T-helper 1 cell treated with Interleukin-12 subunit alpha and Interleukin-12 subunit beta and Interleukin-4 antibody, amounts not matched to agents 30 μg/mL and 1 μg/mL, for 36 hours (primary cell): ENCODE data around the gene CCDC30.
"Not testable (repeated sequence)": the region's sequence is repeated elsewhere in the genome, so short reads cannot be mapped to it uniquely, and the experiment has no call there.

Experiments used
- H3K27ac Mint-ChIP-seq: one replicate; pipeline ENCODE4 v1.8.0; 2021; ENCODE audit warnings: mild to moderate bottlenecking, mixed read lengths
- H3K27me3 Mint-ChIP-seq: one replicate; pipeline ENCODE4 v1.8.0; 2021; ENCODE audit warnings: low read depth, mixed read lengths
- H3K36me3 Mint-ChIP-seq: one replicate; pipeline ENCODE4 v1.8.0; 2021; ENCODE audit warnings: low read depth, mixed read lengths
- H3K4me1 Mint-ChIP-seq: one replicate; pipeline ENCODE4 v1.8.0; 2021; ENCODE audit warnings: low read depth, mixed read lengths
- H3K4me3 Mint-ChIP-seq: one replicate; pipeline ENCODE4 v1.8.0; 2021; ENCODE audit warnings: mild to moderate bottlenecking, moderate library complexity, mixed read lengths
- H3K9me3 Mint-ChIP-seq: one replicate; pipeline ENCODE4 v1.8.0; 2021; ENCODE audit warnings: mixed read lengths

Gene CCDC30

DNA sequence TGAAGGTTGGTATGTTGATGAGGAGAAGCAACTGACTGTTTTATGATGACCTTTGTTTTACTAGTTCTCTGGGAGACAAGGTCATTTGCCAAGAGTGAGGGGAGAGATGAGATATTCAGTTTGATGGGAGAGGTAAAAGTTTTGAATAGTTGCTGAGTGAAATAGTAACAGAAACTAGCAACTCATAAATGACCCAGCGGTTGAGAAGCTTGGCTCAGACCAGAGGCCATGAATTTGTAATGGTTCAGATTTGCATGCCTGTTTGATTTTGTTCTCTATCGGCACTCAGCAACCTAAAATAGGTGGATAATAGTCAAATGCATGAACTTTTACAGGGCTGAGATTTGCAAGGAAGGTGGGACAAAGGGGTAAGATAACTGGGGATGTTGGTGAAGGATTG, 6.6 kb downstream of the CCDC30 start:
- H3K4me1 Mint-ChIP-seq = no peaks in the 10 kb centered on the region
- no peaks in the 10 kb centered on the region for H3K9me3 Mint-ChIP-seq
- H3K27me3 Mint-ChIP-seq = peaks cover 13% of the 10 kb centered on the region
- H3K36me3 Mint-ChIP-seq = no peaks in the 10 kb centered on the region
- no peak overlapping the region for H3K27ac Mint-ChIP-seq
- H3K4me3 Mint-ChIP-seq = no peak overlapping the region

DNA sequence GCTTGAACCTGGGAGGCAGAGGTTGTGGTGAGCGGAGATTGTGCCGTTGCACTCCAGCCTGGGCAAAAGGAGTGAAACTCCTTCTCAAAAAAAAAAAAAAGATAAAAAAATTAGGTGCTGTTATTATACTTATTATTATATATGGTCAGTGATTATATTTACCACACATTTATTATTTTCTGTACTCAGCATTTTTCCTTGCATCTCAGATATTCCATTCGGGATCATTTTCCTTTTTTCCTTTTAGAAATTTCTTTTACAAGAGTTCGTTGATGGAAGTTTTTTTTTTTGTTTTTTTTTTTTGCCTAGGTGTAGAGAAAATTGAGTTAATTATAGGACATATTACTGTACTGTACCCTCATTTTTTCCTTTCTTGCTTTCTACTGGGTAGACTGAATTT, 13.5 kb downstream of the CCDC30 start:
- Mint-ChIP-seq H3K27ac (no peak overlapping the region), H3K4me3 (no peak overlapping the region), H3K9me3 (no peaks in the 10 kb centered on the region), H3K4me1 (no peaks in the 10 kb centered on the region), H3K36me3 (no peaks in the 10 kb centered on the region), H3K27me3 (peaks cover 7% of the 10 kb centered on the region)

DNA sequence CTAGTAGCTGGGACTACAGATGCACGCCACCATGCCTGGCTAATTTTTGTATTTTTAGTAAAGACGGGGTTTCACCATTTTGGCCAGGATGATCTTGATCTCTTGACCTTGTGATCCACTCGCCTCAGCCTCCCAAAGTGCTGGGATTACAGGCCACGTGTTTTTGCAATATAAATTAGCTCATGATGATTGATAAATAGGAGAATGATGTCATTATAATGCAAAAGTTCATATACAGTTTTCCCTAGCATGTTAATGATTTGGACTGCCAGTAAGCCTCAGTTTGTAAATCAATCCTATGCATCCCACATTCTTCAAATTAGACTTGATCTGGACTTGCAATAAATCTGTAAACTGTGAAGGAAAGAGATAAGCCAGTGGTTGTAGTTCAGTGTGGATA, 14.3 kb downstream of the CCDC30 start:
- H3K27ac Mint-ChIP-seq, H3K4me3 Mint-ChIP-seq, H3K9me3 Mint-ChIP-seq, H3K4me1 Mint-ChIP-seq, H3K27me3 Mint-ChIP-seq, H3K36me3 Mint-ChIP-seq: not testable (repeated sequence)

DNA sequence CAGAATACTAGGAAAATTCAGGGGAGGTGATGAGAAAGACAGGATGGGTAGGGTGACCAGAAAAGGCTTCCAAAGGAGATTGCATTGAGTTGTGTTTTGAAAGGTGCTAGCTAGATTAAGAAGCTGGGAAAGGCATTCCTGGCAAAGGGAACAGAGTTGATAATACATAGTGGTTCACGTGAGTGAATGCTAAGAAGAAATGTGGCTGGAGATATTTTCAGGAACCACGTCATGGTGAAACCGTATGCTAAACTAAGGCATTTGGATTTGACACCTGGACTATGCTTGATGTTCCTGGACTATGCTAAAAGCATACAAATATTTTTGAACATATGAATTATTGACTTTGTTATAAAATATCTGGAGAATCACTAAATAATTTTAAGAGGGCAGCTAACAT, 14.7 kb downstream of the CCDC30 start:
- no peak overlapping the region for H3K27ac Mint-ChIP-seq
- no peaks in the 10 kb centered on the region for H3K9me3 Mint-ChIP-seq

DNA sequence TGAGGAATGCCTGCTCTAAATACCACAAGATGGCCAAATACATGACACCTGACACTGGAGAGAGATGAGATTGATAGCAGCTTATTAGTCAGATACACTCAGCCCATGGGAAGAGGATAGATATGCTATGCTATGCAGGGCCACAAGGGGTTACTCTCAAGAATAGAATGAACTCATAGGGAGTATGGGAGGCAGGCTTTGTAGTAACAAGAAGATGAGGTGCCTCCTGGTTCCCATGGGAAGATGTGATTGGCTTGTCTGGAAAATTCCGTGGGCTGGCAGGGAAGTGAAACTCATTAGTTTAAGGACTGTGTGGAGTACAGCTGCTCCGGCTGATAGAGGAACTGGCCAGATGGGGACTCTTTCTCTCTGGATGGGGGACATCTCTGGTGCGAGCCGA, 16.5 kb downstream of the CCDC30 start:
- no peak overlapping the region for H3K27ac Mint-ChIP-seq
- no peaks in the 10 kb centered on the region for H3K9me3 Mint-ChIP-seq
- H3K4me1 Mint-ChIP-seq = no peaks in the 10 kb centered on the region
- peaks cover 7% of the 10 kb centered on the region for H3K27me3 Mint-ChIP-seq
- no peak overlapping the region for H3K4me3 Mint-ChIP-seq
- H3K36me3 Mint-ChIP-seq = no peaks in the 10 kb centered on the region

More for the DNA sequence above, 14.7 kb downstream of the CCDC30 start:
- H3K4me1 Mint-ChIP-seq = no peaks in the 10 kb centered on the region
- H3K36me3 Mint-ChIP-seq = no peaks in the 10 kb centered on the region
- no peak overlapping the region for H3K4me3 Mint-ChIP-seq
- peaks cover 7% of the 10 kb centered on the region for H3K27me3 Mint-ChIP-seq

DNA sequence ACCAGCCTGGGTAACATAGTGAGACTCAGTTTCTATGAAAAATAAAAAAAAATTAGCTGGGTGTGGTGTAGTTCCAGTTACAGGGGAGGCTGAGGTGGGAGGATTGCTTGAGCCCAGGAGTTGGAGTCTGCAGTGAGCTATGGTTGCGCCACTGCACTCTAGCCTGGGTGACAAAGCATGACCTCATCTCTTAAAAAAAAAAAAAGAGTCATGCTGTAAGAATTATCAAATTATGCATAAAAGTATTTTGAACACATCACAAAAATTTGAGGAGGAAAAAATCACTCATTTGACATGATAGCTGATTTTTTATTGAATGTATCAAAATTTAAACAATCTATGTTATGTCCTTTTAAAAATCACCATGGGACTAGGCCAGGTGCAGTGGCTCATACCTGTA, 17.8 kb downstream of the CCDC30 start:
- Mint-ChIP-seq H3K4me1 (no peaks in the 10 kb centered on the region), H3K4me3 (no peak overlapping the region), H3K9me3 (no peaks in the 10 kb centered on the region), H3K27ac (no peak overlapping the region), H3K36me3 (no peaks in the 10 kb centered on the region), H3K27me3 (peaks cover 2% of the 10 kb centered on the region)

DNA sequence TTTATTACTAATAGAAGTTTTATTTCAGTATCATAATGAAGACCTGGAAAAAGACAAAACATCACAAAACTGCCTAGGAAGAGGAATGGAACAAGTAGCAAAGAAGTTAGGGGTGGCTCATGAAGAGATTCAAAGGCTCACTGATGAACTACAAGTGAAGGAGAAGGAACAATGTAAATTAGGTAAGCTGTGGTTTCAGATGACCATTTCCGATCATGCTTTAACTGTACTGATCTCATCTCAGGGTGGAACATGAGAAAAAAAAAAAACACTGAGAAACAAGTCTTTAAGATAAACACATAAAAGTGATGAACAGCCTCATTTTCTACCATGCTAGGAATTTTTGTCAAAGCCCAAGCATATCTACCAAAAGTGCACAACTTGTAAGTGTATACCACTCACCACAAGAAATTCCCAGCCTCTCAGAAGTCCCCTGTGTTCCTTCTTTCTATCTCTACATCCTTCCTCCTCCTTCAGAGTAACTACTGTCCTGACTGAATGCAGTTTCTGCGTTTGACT, 19.6 kb downstream of the CCDC30 start:
- no peak overlapping the region for H3K4me3 Mint-ChIP-seq
- no peak overlapping the region for H3K27ac Mint-ChIP-seq
- H3K36me3 Mint-ChIP-seq = no peaks in the 10 kb centered on the region
- H3K9me3 Mint-ChIP-seq = no peaks in the 10 kb centered on the region
- H3K4me1 Mint-ChIP-seq = no peaks in the 10 kb centered on the region
- H3K27me3 Mint-ChIP-seq = no peaks in the 10 kb centered on the region

DNA sequence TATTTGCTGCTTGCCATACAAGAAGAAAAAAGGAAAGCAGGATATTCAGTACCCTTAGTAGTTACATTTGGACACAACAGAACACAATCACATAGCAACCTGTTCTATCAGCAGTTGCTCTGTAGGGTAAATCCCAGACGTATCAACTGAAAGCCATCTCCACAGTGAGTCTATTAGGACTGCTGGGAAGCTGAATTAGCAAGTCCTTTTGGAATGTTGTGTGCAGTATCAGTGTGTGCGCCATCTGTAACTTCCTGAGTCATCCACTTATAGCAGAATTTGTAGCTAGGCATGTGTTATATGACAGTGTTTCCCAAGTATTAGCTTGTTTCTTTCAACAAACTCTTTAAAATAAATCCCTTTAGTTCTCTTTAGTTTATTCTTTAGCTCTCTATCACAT, 21.3 kb downstream of the CCDC30 start:
- H3K36me3 Mint-ChIP-seq = no peaks in the 10 kb centered on the region
- H3K27me3 Mint-ChIP-seq = no peaks in the 10 kb centered on the region
- H3K4me3 Mint-ChIP-seq = no peak overlapping the region
- H3K4me1 Mint-ChIP-seq = no peaks in the 10 kb centered on the region
- no peak overlapping the region for H3K27ac Mint-ChIP-seq
- no peaks in the 10 kb centered on the region for H3K9me3 Mint-ChIP-seq

DNA sequence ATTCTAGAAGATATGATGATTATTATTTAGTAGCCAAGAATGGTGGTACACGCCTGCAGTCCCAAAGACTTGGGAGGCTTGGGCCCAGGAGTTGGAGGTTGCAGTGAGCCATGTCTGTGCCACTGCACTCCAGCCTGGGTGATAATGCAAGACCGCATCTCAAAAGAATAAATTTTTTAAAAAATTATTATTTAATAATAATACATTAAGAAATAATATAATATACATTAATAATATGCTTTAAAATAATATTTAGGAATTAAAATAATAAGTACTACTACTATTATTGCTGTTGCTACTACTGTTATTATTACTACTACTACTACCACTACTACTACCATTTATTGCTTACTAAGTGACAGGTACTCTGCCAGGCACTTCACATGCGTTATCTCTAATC, 27.2 kb downstream of the CCDC30 start:
- Mint-ChIP-seq H3K27me3 (no peaks in the 10 kb centered on the region), H3K27ac (no peak overlapping the region), H3K4me1 (no peaks in the 10 kb centered on the region), H3K36me3 (no peaks in the 10 kb centered on the region), H3K4me3 (no peak overlapping the region), H3K9me3 (no peaks in the 10 kb centered on the region)

DNA sequence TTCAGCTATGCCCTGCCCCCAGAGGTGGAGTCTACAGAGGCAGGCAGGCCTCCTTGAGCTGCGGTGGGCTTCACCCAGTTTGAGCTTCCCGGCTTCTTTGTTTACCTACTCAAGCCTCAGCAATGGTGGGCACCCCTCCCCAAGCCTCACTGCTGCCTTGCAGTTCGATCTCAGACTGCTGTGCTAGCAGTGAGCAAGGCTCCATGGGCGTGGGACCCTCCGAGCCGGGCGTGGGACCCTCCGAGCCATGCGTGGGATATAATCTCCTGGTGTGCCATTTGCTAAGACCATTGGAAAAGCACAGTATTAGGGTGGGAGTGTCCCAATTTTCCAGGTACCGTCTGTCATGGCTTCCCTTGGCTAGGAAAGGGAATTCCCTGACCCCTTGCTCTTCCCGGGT, 38.9 kb downstream of the CCDC30 start:
- H3K27ac Mint-ChIP-seq, H3K36me3 Mint-ChIP-seq, H3K27me3 Mint-ChIP-seq, H3K4me3 Mint-ChIP-seq, H3K4me1 Mint-ChIP-seq: not testable (repeated sequence)
- H3K9me3 Mint-ChIP-seq = peaks cover 28% of the 10 kb centered on the region

DNA sequence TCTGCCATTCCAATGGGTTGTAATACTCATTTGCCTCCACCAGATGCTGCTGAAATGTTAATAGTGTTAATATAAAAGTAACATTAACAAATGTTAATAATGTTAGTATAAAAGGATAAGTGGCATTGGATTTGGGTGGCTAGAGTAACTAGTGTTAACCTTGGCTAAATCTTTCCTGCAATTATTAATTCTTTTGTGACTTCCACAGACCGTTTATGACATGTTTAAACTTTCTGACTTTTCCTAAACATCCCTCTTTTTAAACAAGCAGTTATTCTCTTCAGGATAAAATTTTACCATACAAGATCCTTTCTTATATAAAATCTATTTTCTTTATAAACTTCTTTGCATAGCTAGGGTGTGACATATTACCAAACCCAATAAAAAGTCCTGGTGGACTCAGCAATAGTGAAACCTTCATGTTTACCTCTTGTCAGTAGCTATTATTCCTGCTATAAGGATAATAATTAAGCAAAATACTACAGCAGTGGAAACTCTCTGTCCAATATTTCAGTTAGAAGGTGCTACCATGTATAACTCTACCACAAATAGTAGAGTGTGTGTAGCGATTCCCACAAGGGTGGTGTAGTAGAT, 41.5 kb downstream of the CCDC30 start:
- no peak overlapping the region for H3K4me3 Mint-ChIP-seq
- no peak overlapping the region for H3K27ac Mint-ChIP-seq
- no peaks in the 10 kb centered on the region for H3K27me3 Mint-ChIP-seq
- H3K9me3 Mint-ChIP-seq = peaks cover 34% of the 10 kb centered on the region
- no peaks in the 10 kb centered on the region for H3K4me1 Mint-ChIP-seq
- peaks cover 2% of the 10 kb centered on the region for H3K36me3 Mint-ChIP-seq

DNA sequence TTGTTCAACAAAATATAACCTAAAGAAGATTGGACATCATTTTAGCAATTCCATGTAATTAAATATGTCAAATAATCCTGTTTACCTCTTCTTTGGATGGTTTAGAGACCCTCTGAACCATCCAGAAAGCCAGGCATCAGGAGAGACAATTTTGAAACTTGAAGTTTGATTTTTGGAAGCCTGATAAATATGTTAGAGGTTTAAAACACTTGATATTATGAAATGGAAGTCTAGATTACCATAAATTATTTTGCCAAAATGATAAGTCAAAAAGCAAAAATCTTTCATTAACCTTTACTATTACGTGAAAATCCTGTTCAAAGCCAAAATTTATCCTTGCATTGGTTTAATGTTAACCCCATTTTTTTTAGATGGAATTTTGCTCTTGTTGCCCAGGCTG, 43.5 kb downstream of the CCDC30 start:
- H3K27ac Mint-ChIP-seq = no peak overlapping the region
- H3K4me1 Mint-ChIP-seq = no peaks in the 10 kb centered on the region
- no peaks in the 10 kb centered on the region for H3K27me3 Mint-ChIP-seq
- peaks cover 2% of the 10 kb centered on the region for H3K36me3 Mint-ChIP-seq
- no peak overlapping the region for H3K4me3 Mint-ChIP-seq
- H3K9me3 Mint-ChIP-seq = peaks cover 40% of the 10 kb centered on the region

DNA sequence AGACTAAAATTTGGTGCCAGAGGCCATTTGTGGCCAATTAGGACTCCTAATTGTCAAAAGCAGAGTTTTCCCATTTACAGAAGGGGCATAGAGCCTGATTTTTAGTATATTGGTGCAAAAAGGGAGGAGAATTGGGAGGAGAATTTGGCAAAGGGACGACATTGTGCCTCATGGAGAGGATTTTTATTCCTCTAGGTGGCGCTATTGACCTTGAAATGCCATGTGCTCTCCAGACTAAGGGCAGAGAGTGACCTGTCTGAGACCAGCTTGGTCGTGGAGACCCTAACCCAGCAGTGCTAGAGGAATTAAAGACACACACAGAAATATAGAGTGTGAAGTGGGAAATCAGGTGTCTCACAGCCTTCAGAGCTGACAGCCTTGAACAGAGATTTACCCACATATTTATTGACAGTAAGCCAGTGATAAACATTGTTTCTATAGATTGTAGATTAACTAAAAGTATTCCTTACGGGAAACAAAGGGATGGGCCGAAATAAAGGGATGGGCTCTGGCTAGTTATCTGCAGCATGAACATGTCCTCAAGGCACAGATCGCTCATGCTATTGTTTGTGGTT, 48.6 kb downstream of the CCDC30 start:
- not testable (repeated sequence) for H3K4me1 Mint-ChIP-seq, H3K4me3 Mint-ChIP-seq, H3K36me3 Mint-ChIP-seq, H3K27me3 Mint-ChIP-seq, H3K27ac Mint-ChIP-seq
- peaks cover 38% of the 10 kb centered on the region for H3K9me3 Mint-ChIP-seq

DNA sequence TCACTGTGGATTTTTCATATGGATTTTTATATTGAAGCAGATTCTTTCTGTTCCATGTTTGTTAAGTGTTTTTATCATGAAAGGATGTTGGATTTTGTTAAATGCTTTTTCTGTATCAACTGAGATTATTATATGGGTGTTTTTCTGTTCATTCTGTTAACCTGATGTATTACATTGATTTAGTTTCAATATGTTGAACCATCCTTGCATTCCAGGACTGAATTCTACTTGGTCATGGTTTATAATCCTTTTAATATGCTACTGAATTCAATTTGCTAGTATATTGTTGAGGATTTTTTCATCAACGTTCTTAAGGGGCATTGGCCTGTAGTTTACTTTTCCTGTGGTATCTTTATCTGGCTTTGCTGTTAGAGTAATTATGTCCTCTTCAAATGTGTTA, 55.8 kb downstream of the CCDC30 start:
- Mint-ChIP-seq H3K27me3 (peaks cover 6% of the 10 kb centered on the region), H3K9me3 (peaks cover 42% of the 10 kb centered on the region), H3K4me3 (no peak overlapping the region), H3K27ac (no peak overlapping the region), H3K36me3 (peaks cover 8% of the 10 kb centered on the region), H3K4me1 (no peaks in the 10 kb centered on the region)

DNA sequence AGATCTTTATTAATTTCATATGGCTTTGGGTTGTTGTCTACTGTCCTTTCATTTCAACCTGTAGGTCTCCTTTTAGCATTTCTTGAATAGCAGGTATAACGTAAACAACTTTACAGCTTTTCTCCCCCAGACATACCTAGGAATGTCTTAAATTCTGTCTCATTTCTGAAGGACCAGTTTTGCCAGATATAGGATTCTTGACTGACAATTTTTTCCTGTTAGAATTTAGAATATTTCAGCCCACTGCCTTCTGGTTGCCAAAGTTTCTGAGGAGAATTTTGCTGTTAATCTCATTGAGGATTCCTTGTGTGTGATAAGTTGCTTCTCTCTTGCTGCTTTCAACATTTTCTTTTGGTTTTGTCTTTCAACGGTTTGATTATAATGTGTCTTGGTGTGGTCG, 60.1 kb downstream of the CCDC30 start:
- Mint-ChIP-seq H3K4me1 (peaks cover 5% of the 10 kb centered on the region), H3K27me3 (peaks cover 18% of the 10 kb centered on the region), H3K36me3 (peaks cover 9% of the 10 kb centered on the region), H3K4me3 (no peak overlapping the region), H3K9me3 (peaks cover 31% of the 10 kb centered on the region), H3K27ac (no peak overlapping the region)

DNA sequence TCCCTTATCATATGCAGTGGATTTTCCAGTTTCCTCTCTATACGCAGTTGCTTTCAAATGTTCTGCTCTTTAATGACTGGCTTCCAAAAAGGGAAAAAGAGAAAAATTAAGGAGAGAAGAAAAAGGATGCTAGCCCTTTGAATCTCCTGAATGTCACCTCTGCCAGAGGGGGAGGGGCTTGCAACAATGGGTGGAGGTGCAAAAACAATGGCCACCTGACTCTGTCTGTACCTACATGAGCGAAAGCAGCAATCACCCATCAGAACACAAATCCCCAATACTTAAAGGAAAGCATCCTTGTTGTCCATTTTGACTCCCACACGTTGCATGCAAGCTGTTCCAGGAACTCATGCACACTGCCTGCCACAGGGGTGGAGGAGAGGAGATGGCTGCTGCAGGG, 61.2 kb downstream of the CCDC30 start:
- Mint-ChIP-seq H3K36me3 (peaks cover 12% of the 10 kb centered on the region), H3K4me1 (peaks cover 10% of the 10 kb centered on the region), H3K9me3 (peaks cover 24% of the 10 kb centered on the region), H3K27ac (no peak overlapping the region), H3K4me3 (no peak overlapping the region), H3K27me3 (peaks cover 18% of the 10 kb centered on the region)
